Activated CD8-positive, alpha-beta T cell treated with anti-CD3 and anti-CD28 coated beads for 36 hours (primary cell): ENCODE measurements around the gene FIZ1. TPM values are rescaled to one million over a fixed set of nuclear protein-coding genes. Genes with fewer than 3 reads are reported as not detected.
A peak's percentile ranks its signal among the peaks of the same experiment; 100 is the strongest.

Source experiments
- ATAC-seq: fragments of 200-7000 bp; cut with Tn5 transposase; one replicate; pipeline ENCODE4 v1.10.0; 2021; ENCODE audit warnings: mild to moderate bottlenecking, moderate library complexity
- CTCF ChIA-PET: fragments of 350-600 bp; sonication (Branson Sonifier 250); formaldehyde crosslinking; loops from one replicate; lab custom pipeline; 2021; ENCODE audit warnings: antibody characterized with exemption; lab: Charles Lee
- POLR2A ChIA-PET: fragments of 350-600 bp; sonication (Branson Sonifier 250); formaldehyde crosslinking; loops from one replicate; lab custom pipeline; 2021; ENCODE audit warnings: antibody characterized with exemption; lab: Charles Lee
- DNase-seq: peaks from one replicate; pipeline ENCODE4 v3.0.0-alpha.2; 2020
- H3K27ac Mint-ChIP-seq: one replicate; pipeline ENCODE4 v1.8.0; 2021; ENCODE audit warnings: mild to moderate bottlenecking, mixed read lengths
- H3K27me3 Mint-ChIP-seq: one replicate; pipeline ENCODE4 v1.8.0; 2021; ENCODE audit warnings: mixed read lengths
- H3K36me3 Mint-ChIP-seq: one replicate; pipeline ENCODE4 v1.8.0; 2021; ENCODE audit warnings: low read depth, mixed read lengths
- H3K4me1 Mint-ChIP-seq: one replicate; pipeline ENCODE4 v1.8.0; 2021; ENCODE audit warnings: low read depth, mixed read lengths
- H3K4me3 Mint-ChIP-seq: one replicate; pipeline ENCODE4 v1.8.0; 2021; ENCODE audit warnings: mild to moderate bottlenecking, moderate library complexity, mixed read lengths
- H3K9me3 Mint-ChIP-seq: one replicate; pipeline ENCODE4 v1.8.0; 2021; ENCODE audit warnings: mixed read lengths
- intact Hi-C: fragments of 100-400 bp; cut with micrococcal nuclease; formaldehyde crosslinking; loops from one replicate; pipeline ENCODE4 v1.10.0; 2022
- total RNA-seq, 2 experiments: library from RNA; stranded (reverse); gene quantifications; one replicate each; pipeline ENCODE4 v1.2.3, GENCODE V29; 2021
- TF ChIP-seq, protein P1 (sequence below): fragments of 200-600 bp; IDR thresholded peaks from one replicate; pipeline ENCODE4 v1.8.0; 2022; ENCODE audit warnings: antibody characterized with exemption, mild to moderate bottlenecking

The FIZ1 gene
- total RNA-seq, 2 experiments from 2014 or later = 11.4 to 13.2 TPM

DNA sequence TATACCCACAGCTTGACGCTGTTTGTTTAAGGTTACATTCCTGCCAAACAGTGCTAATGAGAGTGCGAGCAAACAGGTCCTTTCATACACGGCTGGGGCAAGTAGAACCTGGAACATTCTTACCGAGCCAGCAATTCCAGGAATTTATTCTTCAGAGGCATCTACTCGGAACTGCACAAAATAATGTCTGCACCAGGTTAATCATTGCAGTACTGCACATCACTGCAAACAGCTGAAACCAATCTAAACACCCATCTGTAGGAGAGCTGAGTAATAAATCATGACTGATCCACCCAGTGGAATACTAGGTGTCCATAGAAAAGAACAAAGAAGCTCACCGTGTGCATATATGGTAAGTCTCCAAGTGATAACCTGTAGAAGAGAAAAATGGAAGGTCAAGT, 17.5 kb downstream of the FIZ1 start:
- POLR2A ChIA-PET = interaction anchor here (1.3 to 1.7 kb wide), 2 partner anchors 18 to 95 kb away, joined by 5 to 6 read pairs; partner anchors contain the start of gene ZNF524
- Mint-ChIP-seq H3K9me3 (peaks cover 2% of the 10 kb centered on the region), H3K4me3 (peak overlapping the region; percentile 87)

DNA sequence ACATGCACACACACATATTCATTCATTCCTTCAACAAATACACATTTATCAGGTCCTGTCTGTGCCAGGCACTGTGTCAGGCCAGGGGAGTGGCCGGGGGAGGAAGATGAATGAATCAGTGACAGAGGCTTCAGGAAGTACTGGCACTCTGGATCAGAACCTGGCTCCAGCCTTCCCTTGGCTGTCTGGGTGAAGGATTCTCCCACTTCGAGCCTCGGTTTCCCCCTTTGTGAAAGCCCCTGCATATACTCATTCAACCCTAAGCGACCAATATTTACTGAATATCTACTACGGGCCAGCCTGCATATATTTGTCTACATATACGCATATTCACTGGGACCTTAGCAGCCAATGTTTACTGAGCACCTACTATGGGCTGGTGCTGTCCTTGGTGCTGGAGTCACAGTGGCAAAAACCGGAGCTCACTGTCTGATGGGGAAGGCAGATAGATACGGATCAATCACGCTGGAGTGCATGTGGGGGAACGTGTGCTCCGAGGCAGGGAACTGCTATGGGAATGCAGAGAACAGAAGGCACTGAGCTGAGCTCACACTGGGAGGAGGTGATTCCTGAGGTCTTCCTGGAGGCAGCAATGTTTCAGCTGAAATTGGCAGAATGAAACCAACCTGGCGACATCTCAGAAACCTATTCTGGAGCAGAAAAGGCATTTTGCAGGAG, 18.0 kb downstream of the FIZ1 start:
- Mint-ChIP-seq H3K4me3 (peak overlapping the region; percentile 87), H3K36me3 (peaks cover 18% of the 10 kb centered on the region), H3K9me3 (peaks cover 3% of the 10 kb centered on the region), H3K4me1 (peaks cover 29% of the 10 kb centered on the region), H3K27me3 (no peaks in the 10 kb centered on the region), H3K27ac (peak overlapping the region; percentile 61)
- CTCF ChIA-PET = interaction anchor here (1.1 to 2.1 kb wide), 5 partner anchors 25 to 77 kb away, joined by 3 to 8 read pairs (median 4); partner anchors contain the start of gene ZNF865
- POLR2A ChIA-PET = interaction anchor here (0.9 to 1.7 kb wide), 8 partner anchors 19 to 95 kb away, joined by 3 to 6 read pairs (median 3); partner anchors contain the start of gene ZNF524
- DNase-seq (peak; percentile 50), ATAC-seq (peak; percentile 9)
- intact Hi-C loops = no loop called here
- TF ChIP-seq, protein P1, sequence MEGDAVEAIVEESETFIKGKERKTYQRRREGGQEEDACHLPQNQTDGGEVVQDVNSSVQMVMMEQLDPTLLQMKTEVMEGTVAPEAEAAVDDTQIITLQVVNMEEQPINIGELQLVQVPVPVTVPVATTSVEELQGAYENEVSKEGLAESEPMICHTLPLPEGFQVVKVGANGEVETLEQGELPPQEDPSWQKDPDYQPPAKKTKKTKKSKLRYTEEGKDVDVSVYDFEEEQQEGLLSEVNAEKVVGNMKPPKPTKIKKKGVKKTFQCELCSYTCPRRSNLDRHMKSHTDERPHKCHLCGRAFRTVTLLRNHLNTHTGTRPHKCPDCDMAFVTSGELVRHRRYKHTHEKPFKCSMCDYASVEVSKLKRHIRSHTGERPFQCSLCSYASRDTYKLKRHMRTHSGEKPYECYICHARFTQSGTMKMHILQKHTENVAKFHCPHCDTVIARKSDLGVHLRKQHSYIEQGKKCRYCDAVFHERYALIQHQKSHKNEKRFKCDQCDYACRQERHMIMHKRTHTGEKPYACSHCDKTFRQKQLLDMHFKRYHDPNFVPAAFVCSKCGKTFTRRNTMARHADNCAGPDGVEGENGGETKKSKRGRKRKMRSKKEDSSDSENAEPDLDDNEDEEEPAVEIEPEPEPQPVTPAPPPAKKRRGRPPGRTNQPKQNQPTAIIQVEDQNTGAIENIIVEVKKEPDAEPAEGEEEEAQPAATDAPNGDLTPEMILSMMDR = no peak

More for the DNA sequence above, 17.5 kb downstream of the FIZ1 start:
- TF ChIP-seq, protein P1 = no peak
- Mint-ChIP-seq H3K27ac (no peak overlapping the region), H3K27me3 (no peaks in the 10 kb centered on the region), H3K36me3 (peaks cover 15% of the 10 kb centered on the region), H3K4me1 (peaks cover 29% of the 10 kb centered on the region)
- intact Hi-C loops = no loop called here
- DNase-seq = no peak
- CTCF ChIA-PET = interaction anchor here (1.1 to 2.1 kb wide), 5 partner anchors 24 to 77 kb away, joined by 3 to 8 read pairs (median 4); partner anchors contain the start of gene ZNF865
- ATAC-seq = no peak

DNA sequence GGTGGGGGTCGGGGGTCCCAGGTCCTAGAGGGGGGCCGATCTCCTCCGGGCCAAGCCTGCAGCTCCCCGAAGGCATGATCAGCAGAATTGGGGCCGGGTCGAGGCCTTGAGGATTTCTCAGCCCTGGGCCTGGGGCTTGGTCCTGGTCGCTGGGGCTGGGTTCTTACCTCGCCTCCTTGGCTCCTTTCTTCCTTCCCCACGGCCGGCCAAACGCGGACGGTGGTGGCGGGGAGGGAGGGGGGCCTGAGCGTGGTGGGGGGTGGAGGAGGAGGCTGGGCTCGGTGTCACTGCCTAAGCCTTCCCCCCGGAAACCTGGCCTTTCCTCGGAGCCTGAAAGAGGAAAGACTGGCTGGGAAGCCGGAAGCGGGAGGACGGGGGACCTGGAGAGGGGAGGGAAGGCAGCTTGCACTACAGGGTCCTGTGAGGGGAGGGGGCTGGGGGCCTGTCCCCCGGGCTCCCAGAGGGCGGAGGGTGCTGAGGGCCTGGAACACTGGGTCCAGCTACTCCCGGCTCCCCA, 18.6 kb downstream of the FIZ1 start, which contains the start of gene ZNF579:
ZNF579 (minus strand) TSS at position 221 of the 517 bp plus-strand sequence. CDS start 1,209 bp downstream, outside the sequence.
- CTCF ChIA-PET = interaction anchor here (1.1 to 2.1 kb wide), 5 partner anchors 25 to 76 kb away, joined by 3 to 8 read pairs (median 4); partner anchors contain the start of gene ZNF865
- TF ChIP-seq, protein P1 = no peak
- no peaks in the 10 kb centered on the region for H3K27me3 Mint-ChIP-seq
- peaks cover 3% of the 10 kb centered on the region for H3K9me3 Mint-ChIP-seq
- ATAC-seq = peak; percentile 82
- peaks cover 18% of the 10 kb centered on the region for H3K36me3 Mint-ChIP-seq
- peak within 1 kb of the TSS; percentile 89 for H3K27ac Mint-ChIP-seq
- peak; percentile 83 for DNase-seq
- POLR2A ChIA-PET = interaction anchor here (0.9 to 1.7 kb wide), 7 partner anchors 24 to 94 kb away, joined by 3 to 6 read pairs (median 3); no protein-coding TSS in a partner anchor
- peak within 1 kb of the TSS; percentile 87 for H3K4me3 Mint-ChIP-seq
- peaks cover 24% of the 10 kb centered on the region for H3K4me1 Mint-ChIP-seq
- intact Hi-C loops = no loop called here

DNA sequence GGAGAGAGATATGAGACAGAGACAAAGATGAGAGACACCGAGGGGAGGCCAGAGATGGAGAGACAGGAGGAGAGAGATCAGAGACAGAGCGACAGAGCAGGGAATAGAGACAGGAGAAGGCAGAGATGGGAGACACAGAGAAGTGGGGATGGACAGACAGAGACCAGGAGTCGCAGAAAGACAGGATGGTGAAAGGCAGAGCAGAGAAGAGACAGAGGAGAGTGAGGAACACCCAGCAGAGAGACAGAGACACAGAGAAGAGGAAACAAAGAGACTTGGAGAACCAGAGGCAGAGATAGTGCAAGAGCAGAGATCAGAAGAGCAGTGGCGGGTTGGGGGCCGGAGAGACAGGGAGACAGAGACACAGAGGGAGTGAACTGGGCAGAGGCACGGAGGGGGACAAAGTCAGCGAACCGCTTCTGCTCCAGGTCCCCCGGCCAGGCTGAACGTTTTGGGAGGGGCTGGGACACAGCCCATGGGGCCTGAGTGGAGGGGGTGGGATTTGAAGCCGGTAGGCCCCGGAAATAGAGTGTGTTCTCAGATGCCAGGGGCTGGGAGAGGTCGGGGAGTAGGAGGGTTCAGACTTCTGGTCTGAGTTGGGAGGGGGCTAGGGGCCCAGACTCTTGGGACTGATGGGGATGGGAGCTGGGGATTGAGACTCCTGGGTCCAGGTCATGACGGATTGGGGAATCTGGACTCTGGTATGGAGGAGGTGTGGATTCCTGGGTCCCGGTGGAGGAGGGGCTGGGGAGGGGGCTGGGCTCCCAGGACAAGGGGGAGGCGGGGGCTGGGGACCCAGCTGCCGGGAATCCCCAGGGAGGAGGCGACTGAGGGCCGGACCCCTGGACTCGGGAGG, 19.3 kb downstream of the FIZ1 start:
- Mint-ChIP-seq H3K27ac (peak overlapping the region; percentile 89), H3K36me3 (peaks cover 18% of the 10 kb centered on the region), H3K4me3 (peak overlapping the region; percentile 87), H3K9me3 (peaks cover 3% of the 10 kb centered on the region), H3K27me3 (no peaks in the 10 kb centered on the region), H3K4me1 (peaks cover 19% of the 10 kb centered on the region)
- ATAC-seq = peak; percentile 40
- intact Hi-C loops = no loop called here
- ChIA-PET POLR2A (interaction anchor here (1.0 to 1.7 kb wide), 6 partner anchors 26 to 94 kb away, joined by 3 to 6 read pairs (median 3); no protein-coding TSS in a partner anchor), CTCF (interaction anchor here (2.0 to 2.1 kb wide), 2 partner anchors 53 to 75 kb away, joined by 8 read pairs; no protein-coding TSS in a partner anchor)
- TF ChIP-seq, protein P1 = no peak
- peak; percentile 28 for DNase-seq
